ENCODE data around the gene LTB4R. TPM values are rescaled to one million over a fixed set of nuclear protein-coding genes. Genes with fewer than 3 reads are reported as not detected.

Gene LTB4R
- total and polyA plus RNA-seq, 9 of the 15 experiments (the other 6 are each of a cell fraction or from before 2014, with no cell fraction given) = 0.38 to 10.5 (median 2.8) TPM

GRCh38 chr14:24261969-24262327 lies 49.4 kb upstream of the LTB4R start:
- Histone ChIP-seq H3K9ac (ENCODE audit: insufficient read depth in 1 of 2, low read depth in 2 of 2, low read length in 2 of 2) (peak overlapping the region in 1 of 2 experiments; percentile 9; a peak in 1 of 4 replicates), H3K27ac (ENCODE audit: extremely low read depth, low read depth, low read length) (no peak overlapping the region), H3K79me2 (ENCODE audit: control insufficient read depth, insufficient read depth, low read length) (no peaks in the 10 kb centered on the region), H3K9me1 (ENCODE audit: control insufficient read depth, insufficient read depth, low read length) (no peaks in the 10 kb centered on the region), H4K20me1 (replicated peaks; ENCODE audit: control insufficient read depth, insufficient read depth, low read length) (no peaks in the 10 kb centered on the region), H3K4me1 (replicated peaks in 1 of 2; ENCODE audit: control insufficient read depth in 2 of 2, insufficient read depth in 2 of 2, low read length in 2 of 2) (peaks cover 6 to 51% of the 10 kb centered on the region in 2 experiments; a peak in 4 of 5 replicates), H3K4me2 (ENCODE audit: insufficient read depth, low read length) (no peak overlapping the region), H3K4me3 (no peak overlapping the region), H3K9me3 (replicated peaks; ENCODE audit: control insufficient read depth, insufficient read depth, low read depth, low read length) (no peaks in the 10 kb centered on the region), H2AFZ (ENCODE audit: low read depth, low read length) (no peak overlapping the region), H3K27me3 (ENCODE audit: control insufficient read depth in 2 of 2, insufficient read depth in 2 of 2, low read length in 2 of 2) (no peaks in the 10 kb centered on the region), H3K36me3 (ENCODE audit: control insufficient read depth, insufficient read depth, low read length) (no peaks in the 10 kb centered on the region)
- in situ Hi-C loops (cut with MboI) (no loop called here), intact Hi-C loops (cut with micrococcal nuclease) (no loop called here)
- POLR2A ChIA-PET = interaction anchor here (1.0 to 1.6 kb wide), 3 partner anchors 8 to 175 kb away, joined by 3 to 4 read pairs (median 4); no protein-coding TSS in a partner anchor
- no peak for DNase-seq (ENCODE audit: extremely low read depth in 1 of 4, low spot score in 3 of 4)
- FAIRE-seq = no peak
- ATAC-seq = no peak
- CTCF ChIA-PET (ENCODE audit: low intra/inter-chr PET ratio) = no interaction called here
- 72% methylated on average over 11 of the region's 19 CpGs for WGBS (ENCODE audit: insufficient coverage, low coverage, missing lambda C conversion rate)
- no TSS peak for BruUV-seq (replicated peaks)
- TF ChIP-seq ERF (CRISPR knock-in tag; IDR thresholded peaks at IDR 0.05) (no peak), ZBTB33 (CRISPR knock-in tag; IDR thresholded peaks at IDR 0.05) (no peak), ASH1L (IDR thresholded peaks at IDR 0.05; ENCODE audit: borderline replicate concordance, low read depth, partially characterized antibody) (no peak), PTBP1 (IDR thresholded peaks at IDR 0.05; ENCODE audit: low read depth, low read length) (no peak), PHF21A (IDR thresholded peaks at IDR 0.05; ENCODE audit: borderline replicate concordance, low read depth) (no peak), WHSC1 (IDR thresholded peaks at IDR 0.05; ENCODE audit: low read length) (no peak), ZBTB2 (IDR thresholded peaks at IDR 0.05) (no peak), ZNF3 (CRISPR knock-in tag; IDR thresholded peaks at IDR 0.05) (no peak), DNMT1 (IDR thresholded peaks at IDR 0.05) (no peak), ZNF778 (CRISPR knock-in tag; IDR thresholded peaks at IDR 0.05) (no peak), KLF16 (IDR thresholded peaks at IDR 0.05) (no peak), NEUROD1 (IDR thresholded peaks at IDR 0.05; ENCODE audit: borderline replicate concordance, low read depth, low read length, partially characterized antibody) (no peak), CBX8 (IDR thresholded peaks at IDR 0.05; ENCODE audit: borderline replicate concordance, extremely low read depth, low read depth, low read length, poor library complexity, severe bottlenecking) (no peak), HDAC8 (tag; IDR thresholded peaks at IDR 0.05) (no peak), ILF3 (IDR thresholded peaks at IDR 0.05; ENCODE audit: borderline replicate concordance) (no peak), JUNB (CRISPR knock-in tag; conservative IDR thresholded peaks at IDR 0.05) (no peak), STAG1 (CRISPR knock-in tag; IDR thresholded peaks at IDR 0.05; ENCODE audit: borderline replicate concordance) (no peak), HDAC1 (IDR thresholded peaks at IDR 0.05) (no peak)

Data from K562 (cell line).